A549 (cell line): Measurements from ENCODE around the gene NGDN.

ENCODE experiments used
- CTCF ChIP-seq: fragments of >200 bp; sonication (Bioruptor Twin); formaldehyde crosslinking; IDR thresholded peaks from 3 replicates; pipeline ENCODE4 v1.5.1; 2016
- EP300 ChIP-seq, 2 experiments: fragments of >200 bp; sonication (Bioruptor Twin); formaldehyde crosslinking; IDR thresholded peaks; 2 replicates in 1 of 2; 3 replicates in 1 of 2; pipeline ENCODE4 v1.6.1; 2016 to 2017
- RCOR1 ChIP-seq: fragments of 150-350 bp; IDR thresholded peaks from 2 replicates; pipeline ENCODE4 v1.6.1; 2014; ENCODE audit warnings: antibody characterized with exemption, low read length, low read depth

DNA sequence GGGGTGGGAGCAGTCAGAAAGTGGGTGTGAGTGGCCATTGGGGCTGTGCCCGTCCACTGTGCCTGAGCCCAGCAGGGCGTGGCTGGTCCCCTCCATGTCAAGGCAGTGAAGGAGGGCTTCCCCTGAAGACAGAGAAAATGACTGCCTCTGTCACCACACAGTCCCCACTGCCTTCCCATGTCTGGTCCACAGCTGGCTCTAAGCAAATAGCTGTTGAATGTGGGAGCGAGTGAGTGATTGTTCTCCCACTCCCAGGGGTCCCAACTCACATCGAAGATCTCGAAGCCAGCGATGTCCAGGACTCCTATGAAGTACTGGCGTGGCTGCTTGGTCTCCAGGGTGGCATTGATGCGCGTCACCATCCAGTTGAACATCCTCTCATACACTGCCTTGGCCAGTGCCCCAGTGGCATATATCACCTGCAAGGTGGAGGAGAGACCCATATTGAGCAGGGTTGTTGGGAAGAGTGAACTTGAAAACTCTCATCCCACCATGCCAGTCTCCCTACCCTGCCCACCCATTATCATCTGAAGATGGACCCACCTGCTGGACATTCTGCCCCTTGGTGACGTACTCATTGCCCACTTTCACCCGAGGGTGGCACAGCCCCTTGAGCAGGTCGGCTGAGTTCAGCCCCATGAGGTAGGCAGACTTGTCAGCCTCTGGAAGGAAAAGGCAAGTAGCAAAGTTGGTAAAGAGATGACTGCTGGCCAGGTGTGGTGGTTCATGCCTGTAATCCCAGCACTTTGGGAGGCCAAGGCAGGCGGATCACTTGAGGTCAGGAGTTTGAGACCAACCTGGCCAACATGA lies 40.6 kb upstream of the NGDN start:
- TF ChIP-seq EP300 (IDR thresholded peaks at IDR 0.05) (no peak), CTCF (no peak), RCOR1 (no peak)
